Erythroblast (primary cell): Measurements from ENCODE around the gene SHISA6.

Experiments
- GATA1 ChIP-seq: IDR thresholded peaks from 2 replicates; pipeline ENCODE4 v1.6.1; 2011; ENCODE audit warnings: low read depth, mild to moderate bottlenecking, control low read depth, low read length, moderate library complexity
- POLR2A ChIP-seq: IDR thresholded peaks from 2 replicates; pipeline ENCODE4 v1.6.1; 2011; ENCODE audit warnings: mild to moderate bottlenecking, low read length

DNA sequence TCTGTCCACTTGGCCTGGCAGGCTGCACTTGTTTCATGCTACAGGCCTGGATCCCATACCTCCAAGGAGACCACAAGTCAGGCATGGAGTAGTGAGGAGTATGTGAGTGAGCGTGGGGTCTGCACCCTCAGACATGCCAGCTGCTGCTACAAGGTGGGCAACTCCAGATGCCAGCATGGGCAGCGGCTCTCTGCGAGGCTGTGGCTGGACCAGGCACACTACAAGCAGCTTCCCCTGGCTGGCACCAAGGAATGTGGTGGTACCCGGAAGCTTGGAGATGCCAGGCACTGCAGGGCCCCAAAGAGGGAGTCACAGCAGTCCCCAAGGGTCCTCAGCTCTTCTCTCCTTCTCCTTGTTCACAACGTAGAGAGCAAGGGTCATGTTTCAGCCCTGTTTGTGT lies 341.2 kb downstream of the SHISA6 start:
- TF ChIP-seq POLR2A (no peak), GATA1 (no peak)
